ENCODE data around the gene TMEM209. TPM values are rescaled to one million over a fixed set of nuclear protein-coding genes. Genes with fewer than 3 reads are reported as not detected.
"Not testable (repeated sequence)": the region's sequence is repeated elsewhere in the genome, so short reads cannot be mapped to it uniquely, and the experiment has no call there.

The TMEM209 gene
- total RNA-seq, 2 experiments from 2014 or later, result 18.3 to 18.8 TPM

GRCh38 chr7:130146693-130147405 is 58.4 kb downstream of the TMEM209 start:
- intact Hi-C loops (cut with DNase I, micrococcal nuclease), result no loop called here
- no peak overlapping the region for H3K4me3 Mint-ChIP-seq
- H3K4me1 Mint-ChIP-seq (ENCODE audit: low read depth), result peaks cover 5% of the 10 kb centered on the region

GRCh38 chr7:130146142-130146541 is 59.1 kb downstream of the TMEM209 start:
- H3K4me3 ChIP-seq (ENCODE audit: low read length); H3K36me3 ChIP-seq (ENCODE audit: insufficient read depth, low read length); H3K4me1 Mint-ChIP-seq (ENCODE audit: low read depth); H3K27me3 ChIP-seq (ENCODE audit: control insufficient read depth in 1 of 2, insufficient read depth in 2 of 2, low read length in 2 of 2); H3K36me3 Mint-ChIP-seq (ENCODE audit: low read depth); ATAC-seq (ENCODE audit: poor library complexity); H3K27ac ChIP-seq (ENCODE audit: low read depth in 1 of 2, low read length in 2 of 2); H3K9me3 ChIP-seq (ENCODE audit: control insufficient read depth in 1 of 2, insufficient read depth in 1 of 2, low read length in 2 of 2); POLR2A ChIA-PET; H3K27ac Mint-ChIP-seq; H3K9me3 Mint-ChIP-seq; H3K4me3 Mint-ChIP-seq; DNase-seq; H3K27me3 Mint-ChIP-seq; intact Hi-C loops (cut with DNase I, micrococcal nuclease): not testable (repeated sequence)
- CTCF ChIA-PET, result interaction anchor here (0.6 kb wide), 1 partner anchor 75 kb away, joined by 3 read pairs; no protein-coding TSS in a partner anchor
- H3K4me1 ChIP-seq (ENCODE audit: insufficient read depth, low read length), result peaks cover 12% of the 10 kb centered on the region

More at GRCh38 chr7:130146693-130147405, 58.4 kb downstream of the TMEM209 start:
- DNase-seq, result no peak
- Mint-ChIP-seq H3K27ac (no peak overlapping the region), H3K9me3 (no peaks in the 10 kb centered on the region), H3K27me3 (no peaks in the 10 kb centered on the region), H3K36me3 (ENCODE audit: low read depth) (no peaks in the 10 kb centered on the region)
- no peaks in the 10 kb centered on the region for H3K36me3 ChIP-seq (ENCODE audit: insufficient read depth, low read length)
- no peaks in the 10 kb centered on the region for H3K27me3 ChIP-seq (ENCODE audit: control insufficient read depth in 1 of 2, insufficient read depth in 2 of 2, low read length in 2 of 2)
- no peak overlapping the region for H3K4me3 ChIP-seq (ENCODE audit: low read length)
- no peak for ATAC-seq (ENCODE audit: poor library complexity)
- TF ChIP-seq CTCF (IDR thresholded peaks at IDR 0.05), result no peak
- peaks cover 0 to 8% of the 10 kb centered on the region in 2 experiments for H3K9me3 ChIP-seq (ENCODE audit: control insufficient read depth in 1 of 2, insufficient read depth in 1 of 2, low read length in 2 of 2)
- ChIA-PET CTCF (no interaction called here), POLR2A (no interaction called here)
- peaks cover 6% of the 10 kb centered on the region for H3K4me1 ChIP-seq (ENCODE audit: insufficient read depth, low read length)
- H3K27ac ChIP-seq (ENCODE audit: low read depth in 1 of 2, low read length in 2 of 2), result no peak overlapping the region

- no peak for ATAC-seq (ENCODE audit: poor library complexity)
- Histone ChIP-seq H3K4me1 (ENCODE audit: insufficient read depth, low read length) (peaks cover 17% of the 10 kb centered on the region), H3K27me3 (ENCODE audit: control insufficient read depth in 1 of 2, insufficient read depth in 2 of 2, low read length in 2 of 2) (no peaks in the 10 kb centered on the region), H3K36me3 (ENCODE audit: insufficient read depth, low read length) (no peaks in the 10 kb centered on the region), H3K27ac (ENCODE audit: low read depth in 1 of 2, low read length in 2 of 2) (no peak overlapping the region), H3K4me3 (ENCODE audit: low read length) (no peak overlapping the region), H3K9me3 (ENCODE audit: control insufficient read depth in 1 of 2, insufficient read depth in 1 of 2, low read length in 2 of 2) (no peaks in the 10 kb centered on the region)
- TF ChIP-seq CTCF (IDR thresholded peaks at IDR 0.05), result no peak
- intact Hi-C loops (cut with DNase I, micrococcal nuclease), result no loop called here
- H3K9me3 Mint-ChIP-seq, result no peaks in the 10 kb centered on the region
- DNase-seq, result peak in 1 of 14 experiments; percentile 28
- no peak overlapping the region for H3K4me3 Mint-ChIP-seq
- H3K27ac Mint-ChIP-seq, result no peak overlapping the region
- ChIA-PET POLR2A (no interaction called here), CTCF (interaction anchor here (0.6 kb wide), 1 partner anchor 74 kb away, joined by 3 read pairs; no protein-coding TSS in a partner anchor)
- H3K4me1 Mint-ChIP-seq (ENCODE audit: low read depth), result peaks cover 10% of the 10 kb centered on the region
- H3K27me3 Mint-ChIP-seq, result no peaks in the 10 kb centered on the region
- H3K36me3 Mint-ChIP-seq (ENCODE audit: low read depth), result no peaks in the 10 kb centered on the region
These were observed 59.6 kb downstream of the TMEM209 start for GRCh38 chr7:130145424-130146100.
